Loucy (cell line): ENCODE data around the gene NEDD4L.

ENCODE experiments used
- CTCF ChIP-seq: fragments of 200-600 bp; sonication (generic); conservative IDR thresholded peaks from 2 replicates; pipeline ENCODE4 v1.5.1; 2014; ENCODE audit warnings: mild to moderate bottlenecking, antibody characterized with exemption, low read length
- EZH2phosphoT487 ChIP-seq: fragments of 200-600 bp; IDR thresholded peaks from 2 replicates; pipeline ENCODE4 v1.6.1; 2018; ENCODE audit warnings: antibody characterized with exemption, mild to moderate bottlenecking, moderate library complexity, borderline replicate concordance

GRCh38 chr18:58287353-58288274 is 243.6 kb downstream of the NEDD4L start:
- no peak for TF ChIP-seq CTCF
- no peak for TF ChIP-seq EZH2phosphoT487
